Endothelial cell of umbilical vein (primary cell): Measurements from ENCODE around the gene ATG101. TPM values are rescaled to one million over a fixed set of nuclear protein-coding genes. Genes with fewer than 3 reads are reported as not detected.

Experiments used
- BruUV-seq: library from RNA; stranded (reverse); fragments of 400-500 nt; replicated peaks from 2 replicates; lab custom pipeline; 2021; lab: Mats Ljungman, UMichigan
- CTCF ChIA-PET: fragments of 300-600, 350-600 bp; sonication (Branson Sonifier 250); formaldehyde crosslinking; loops from one replicate; lab custom pipeline; 2021; ENCODE audit warnings: antibody characterized with exemption, inconsistent platforms; lab: Charles Lee
- POLR2A ChIA-PET: fragments of 300-600, 350-600 bp; sonication (Branson Sonifier 250); formaldehyde crosslinking; loops from one replicate; lab custom pipeline; 2021; ENCODE audit warnings: antibody characterized with exemption, inconsistent platforms; lab: Charles Lee
- DNase-seq: peaks from one replicate; pipeline ENCODE4 v3.0.0-alpha.2; 2011; ENCODE audit warnings: low read depth, low spot score
- FAIRE-seq: peaks from 2 replicates; lab custom pipeline; 2011; peaks lifted over from hg19 to GRCh38; lab: Jason Lieb, UNC
- H2AFZ ChIP-seq: 2 replicates; pipeline ENCODE4 v1.6.0; 2012; ENCODE audit warnings: low read depth, low read length, control low read depth, inconsistent platforms
- H3K27ac ChIP-seq: 2 replicates; pipeline ENCODE4 v1.5.1; 2011; ENCODE audit warnings: low read depth, mild to moderate bottlenecking, control low read depth, low read length, moderate library complexity; ENCODE audit not compliant: insufficient read depth
- H3K27me3 ChIP-seq, 2 experiments: 2 replicates each; pipeline versions ENCODE4 v1.6.0 to v1.6.1; 2011; ENCODE audit warnings: low read length in 2 of 2, mixed read lengths in 1 of 2; ENCODE audit not compliant: control insufficient read depth in 2 of 2, insufficient read depth in 2 of 2
- H3K36me3 ChIP-seq, 2 experiments: 2 replicates in 1 of 2; 3 replicates in 1 of 2; pipeline ENCODE4 v1.5.1; 2011; ENCODE audit warnings: low read length in 2 of 2, mild to moderate bottlenecking in 1 of 2, moderate library complexity in 1 of 2; ENCODE audit not compliant: control insufficient read depth in 2 of 2, insufficient read depth in 2 of 2; ENCODE audit errors: extremely low read depth in 1 of 2
- H3K4me1 ChIP-seq: 3 replicates; pipeline ENCODE4 v1.5.1; 2011; ENCODE audit warnings: mild to moderate bottlenecking, low read length; ENCODE audit not compliant: control insufficient read depth, insufficient read depth; ENCODE audit errors: extremely low read depth
- H3K4me2 ChIP-seq: 2 replicates; pipeline ENCODE4 v1.6.1; 2011; ENCODE audit warnings: low read length, control low read depth, mixed read lengths; ENCODE audit not compliant: insufficient read depth
- H3K4me3 ChIP-seq, 3 experiments: fragments of 200-600 bp in 1 of 3; sonication (generic), shearing (Covaris generic) in 1 of 3; replicated peaks in 1 of 3; 2 replicates each; pipeline ENCODE4 v1.5.1; 2011 to 2016; ENCODE audit warnings: control low read depth in 3 of 3, low read length in 3 of 3, mild to moderate bottlenecking in 2 of 3, inconsistent platforms in 1 of 3, low read depth in 1 of 3, moderate library complexity in 1 of 3; ENCODE audit not compliant: insufficient read depth in 1 of 3
- H3K79me2 ChIP-seq: 2 replicates; pipeline ENCODE4 v1.6.0; 2012; ENCODE audit warnings: low read length, inconsistent platforms; ENCODE audit not compliant: control insufficient read depth, insufficient read depth
- H3K9ac ChIP-seq: replicated peaks from 2 replicates; pipeline ENCODE3; 2011; ENCODE audit warnings: low read length, control low read depth; ENCODE audit not compliant: insufficient read depth; ENCODE audit errors: extremely low read depth
- H3K9me1 ChIP-seq: replicated peaks from 3 replicates; pipeline ENCODE4 v1.6.0; 2011; ENCODE audit warnings: mild to moderate bottlenecking, low read length; ENCODE audit not compliant: control insufficient read depth, insufficient read depth; ENCODE audit errors: extremely low read depth
- H3K9me3 ChIP-seq: replicated peaks from 2 replicates; pipeline ENCODE4 v1.5.1; 2012; ENCODE audit warnings: low read length, inconsistent platforms; ENCODE audit not compliant: control insufficient read depth, insufficient read depth
- H4K20me1 ChIP-seq: replicated peaks from 2 replicates; pipeline ENCODE3; 2011; ENCODE audit warnings: mild to moderate bottlenecking, low read length; ENCODE audit not compliant: control insufficient read depth, insufficient read depth; ENCODE audit errors: extremely low read depth
- CTCF ChIP-seq, 2 donors: IDR thresholded peaks; 1 replicate in 1 of 2; 2 replicates in 1 of 2; pipeline ENCODE4 v1.5.1; 2011; ENCODE audit warnings: low read length in 2 of 2, mild to moderate bottlenecking in 2 of 2, moderate library complexity in 2 of 2, control low read depth in 1 of 2, inconsistent platforms in 1 of 2, low read depth in 1 of 2; ENCODE audit not compliant: insufficient read depth in 1 of 2; ENCODE audit errors: extremely low read depth in 1 of 2
- EZH2 ChIP-seq: IDR thresholded peaks from 2 replicates; pipeline ENCODE4 v1.6.1; 2012; ENCODE audit warnings: borderline replicate concordance, low read depth, mild to moderate bottlenecking, moderate library complexity, low read length, inconsistent platforms; ENCODE audit not compliant: severe bottlenecking
- FOS ChIP-seq: IDR thresholded peaks from 2 replicates; pipeline ENCODE4 v1.6.1; 2011; ENCODE audit warnings: mild to moderate bottlenecking, low read length, moderate library complexity, borderline replicate concordance; ENCODE audit not compliant: insufficient read depth
- GATA2 ChIP-seq: IDR thresholded peaks from 2 replicates; pipeline ENCODE4 v1.7.0; 2011; ENCODE audit warnings: low read depth, mild to moderate bottlenecking, moderate library complexity, mixed read lengths, low read length; ENCODE audit not compliant: insufficient read length, insufficient read depth
- JUN ChIP-seq: IDR thresholded peaks from 2 replicates; pipeline ENCODE4 v1.6.1; 2011; ENCODE audit warnings: borderline replicate concordance, low read depth; ENCODE audit not compliant: insufficient read length, insufficient read depth
- MAX ChIP-seq: IDR thresholded peaks from 2 replicates; pipeline ENCODE4 v1.6.1; 2011; ENCODE audit not compliant: insufficient read depth, insufficient read length
- MYC ChIP-seq: IDR thresholded peaks from one replicate; pipeline ENCODE4 v1.6.1; 2011; ENCODE audit warnings: mild to moderate bottlenecking, low read depth, low read length
- POLR2A ChIP-seq: IDR thresholded peaks from 2 replicates; pipeline ENCODE4 v1.6.1; 2012; ENCODE audit warnings: low read depth, mild to moderate bottlenecking, control low read depth, low read length
- POLR2AphosphoS5 ChIP-seq: IDR thresholded peaks from 2 replicates; pipeline ENCODE4 v1.6.1; 2012; ENCODE audit warnings: low read depth, mild to moderate bottlenecking, control low read depth, low read length, moderate library complexity; ENCODE audit not compliant: insufficient read depth
- dilution Hi-C: fragments of 300-500 bp; cut with MboI; formaldehyde crosslinking; loops from one replicate; pipeline ENCODE4 v1.15.0; 2019; ENCODE audit warnings: low sequenced_read_pairs; ENCODE audit not compliant: extremely low pct_ligation_motif_present
- intact Hi-C: fragments of 100-400 bp; cut with micrococcal nuclease; formaldehyde crosslinking; loops from one replicate; pipeline ENCODE4 v1.10.0; 2022
- polyA plus RNA-seq, 4 experiments: library from polyadenylated mRNA; depleted of rRNA in 3 of 4; stranded (reverse) in 3 of 4; unstranded in 1 of 4; fragments of >200 nt; gene quantifications; 2 replicates each; pipeline versions ENCODE4 v1.2.1 to v1.2.3, GENCODE V29; 2011 to 2012; ENCODE audit warnings: missing spikeins in 1 of 4
- total RNA-seq: library from RNA; stranded (reverse); gene quantifications from 2 replicates; pipeline ENCODE4 v1.2.3, GENCODE V29; 2021

Gene ATG101
- total and polyA plus RNA-seq, 2 donors (not counting 3 experiments of a cell fraction or from before 2014, with no cell fraction given), result 41.6 to 78.4 TPM

DNA sequence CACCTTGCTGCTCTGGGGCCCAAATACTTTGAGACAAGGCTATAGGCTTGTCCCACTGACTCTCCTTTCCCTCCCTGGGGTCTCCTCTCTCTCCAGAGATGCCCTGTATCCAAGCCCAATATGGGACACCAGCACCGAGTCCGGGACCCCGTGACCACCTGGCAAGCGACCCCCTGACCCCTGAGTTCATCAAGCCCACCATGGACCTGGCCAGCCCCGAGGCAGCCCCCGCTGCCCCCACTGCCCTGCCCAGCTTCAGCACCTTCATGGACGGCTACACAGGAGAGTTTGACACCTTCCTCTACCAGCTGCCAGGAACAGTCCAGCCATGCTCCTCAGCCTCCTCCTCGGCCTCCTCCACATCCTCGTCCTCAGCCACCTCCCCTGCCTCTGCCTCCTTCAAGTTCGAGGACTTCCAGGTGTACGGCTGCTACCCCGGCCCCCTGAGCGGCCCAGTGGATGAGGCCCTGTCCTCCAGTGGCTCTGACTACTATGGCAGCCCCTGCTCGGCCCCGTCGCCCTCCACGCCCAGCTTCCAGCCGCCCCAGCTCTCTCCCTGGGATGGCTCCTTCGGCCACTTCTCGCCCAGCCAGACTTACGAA is 15.4 kb upstream of the ATG101 start:
- BruUV-seq, result no TSS peak
- H3K4me3 ChIP-seq, result no peak overlapping the region
- FAIRE-seq (no peak), DNase-seq (no peak)
- no peaks in the 10 kb centered on the region for H3K9me3 ChIP-seq
- no peak overlapping the region for H2AFZ ChIP-seq
- H3K27ac ChIP-seq, result no peak overlapping the region
- intact Hi-C loops, result no loop called here
- H3K9me1 ChIP-seq, result no peaks in the 10 kb centered on the region
- H3K4me1 ChIP-seq, result peaks cover 17% of the 10 kb centered on the region
- H3K9ac ChIP-seq, result no peak overlapping the region
- no peaks in the 10 kb centered on the region for H3K79me2 ChIP-seq
- TF ChIP-seq JUN, result no peak
- TF ChIP-seq FOS, result no peak
- no peak for TF ChIP-seq POLR2A
- no peak for TF ChIP-seq MAX
- no peak for TF ChIP-seq MYC
- POLR2A ChIA-PET, result no interaction called here
- no peak overlapping the region for H3K4me2 ChIP-seq
- CTCF ChIA-PET, result interaction anchor here (1.1 to 1.2 kb wide), 2 partner anchors 22 to 29 kb away, joined by 3 to 9 read pairs; no protein-coding TSS in a partner anchor
- H4K20me1 ChIP-seq, result no peaks in the 10 kb centered on the region
- H3K36me3 ChIP-seq, result no peaks in the 10 kb centered on the region
- dilution Hi-C loops, result no loop called here
- H3K27me3 ChIP-seq, result no peaks in the 10 kb centered on the region

DNA sequence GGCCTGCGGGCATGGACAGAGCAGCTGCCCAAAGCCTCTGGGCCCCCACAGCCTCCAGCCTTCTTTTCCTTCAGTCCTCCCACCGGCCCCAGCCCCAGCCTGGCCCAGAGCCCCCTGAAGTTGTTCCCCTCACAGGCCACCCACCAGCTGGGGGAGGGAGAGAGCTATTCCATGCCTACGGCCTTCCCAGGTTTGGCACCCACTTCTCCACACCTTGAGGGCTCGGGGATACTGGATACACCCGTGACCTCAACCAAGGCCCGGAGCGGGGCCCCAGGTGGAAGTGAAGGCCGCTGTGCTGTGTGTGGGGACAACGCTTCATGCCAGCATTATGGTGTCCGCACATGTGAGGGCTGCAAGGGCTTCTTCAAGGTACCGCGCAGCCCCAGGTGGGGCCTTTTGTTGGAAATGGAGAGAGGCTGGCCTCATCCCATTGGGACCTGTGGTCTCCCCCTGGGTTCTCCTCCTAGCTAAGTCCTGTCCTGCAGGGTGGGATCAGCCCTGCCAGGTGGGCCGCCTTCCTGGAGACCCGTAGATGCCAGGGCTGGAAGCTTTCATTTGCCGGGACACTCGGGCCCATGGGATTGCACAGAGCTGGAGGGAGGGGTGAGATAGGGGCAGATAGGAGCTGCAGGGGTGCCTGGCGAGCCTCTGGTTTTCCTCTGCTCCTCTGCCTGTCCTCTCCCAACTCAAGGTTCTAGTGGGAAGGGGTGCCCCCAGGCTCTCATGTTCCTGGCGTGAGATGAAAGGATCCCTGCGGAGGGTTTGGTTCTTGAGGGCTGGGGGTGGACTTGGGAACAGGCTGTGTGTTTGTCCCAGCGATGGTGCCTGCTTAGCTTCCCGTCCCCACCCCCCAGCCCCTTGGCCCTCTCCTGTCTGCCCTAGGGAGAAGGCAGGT is 14.7 kb upstream of the ATG101 start:
- dilution Hi-C loops, result no loop called here
- no peak for DNase-seq
- no peak for FAIRE-seq

More for the DNA sequence above, 14.7 kb upstream of the ATG101 start:
- Histone ChIP-seq H3K9ac (no peak overlapping the region), H3K4me3 (no peak overlapping the region), H3K4me2 (no peak overlapping the region), H3K79me2 (no peaks in the 10 kb centered on the region), H3K9me1 (no peaks in the 10 kb centered on the region), H3K9me3 (no peaks in the 10 kb centered on the region), H2AFZ (no peak overlapping the region), H3K27ac (no peak overlapping the region), H3K36me3 (no peaks in the 10 kb centered on the region), H4K20me1 (no peaks in the 10 kb centered on the region), H3K4me1 (peaks cover 14% of the 10 kb centered on the region), H3K27me3 (no peaks in the 10 kb centered on the region)
- ChIA-PET POLR2A (no interaction called here), CTCF (interaction anchor here (1.0 to 1.2 kb wide), 3 partner anchors 14 to 30 kb away, joined by 3 to 9 read pairs (median 3); no protein-coding TSS in a partner anchor)
- intact Hi-C loops, result no loop called here
- no peak for TF ChIP-seq FOS
- TF ChIP-seq POLR2A, result no peak
- no peak for TF ChIP-seq MYC
- TF ChIP-seq MAX, result no peak
- TF ChIP-seq CTCF (IDR thresholded peaks at IDR 0.05; ENCODE audit: extremely low read depth in 1 of 2, insufficient read depth in 1 of 2, low read depth in 1 of 2, low read length in 2 of 2), result no peak
- no peak for TF ChIP-seq JUN
- no peak for TF ChIP-seq EZH2
- TF ChIP-seq POLR2AphosphoS5, result no peak
- no peak for TF ChIP-seq GATA2
- BruUV-seq, result no TSS peak
